Measurements from ENCODE around the gene RANBP17. TPM values are rescaled to one million over a fixed set of nuclear protein-coding genes. Genes with fewer than 3 reads are reported as not detected.
A peak's percentile ranks its signal among the peaks of the same experiment; 100 is the strongest.

Gene RANBP17
- total RNA-seq, 2 donors from 2014 or later, result 26.6 to 28.0 TPM

DNA sequence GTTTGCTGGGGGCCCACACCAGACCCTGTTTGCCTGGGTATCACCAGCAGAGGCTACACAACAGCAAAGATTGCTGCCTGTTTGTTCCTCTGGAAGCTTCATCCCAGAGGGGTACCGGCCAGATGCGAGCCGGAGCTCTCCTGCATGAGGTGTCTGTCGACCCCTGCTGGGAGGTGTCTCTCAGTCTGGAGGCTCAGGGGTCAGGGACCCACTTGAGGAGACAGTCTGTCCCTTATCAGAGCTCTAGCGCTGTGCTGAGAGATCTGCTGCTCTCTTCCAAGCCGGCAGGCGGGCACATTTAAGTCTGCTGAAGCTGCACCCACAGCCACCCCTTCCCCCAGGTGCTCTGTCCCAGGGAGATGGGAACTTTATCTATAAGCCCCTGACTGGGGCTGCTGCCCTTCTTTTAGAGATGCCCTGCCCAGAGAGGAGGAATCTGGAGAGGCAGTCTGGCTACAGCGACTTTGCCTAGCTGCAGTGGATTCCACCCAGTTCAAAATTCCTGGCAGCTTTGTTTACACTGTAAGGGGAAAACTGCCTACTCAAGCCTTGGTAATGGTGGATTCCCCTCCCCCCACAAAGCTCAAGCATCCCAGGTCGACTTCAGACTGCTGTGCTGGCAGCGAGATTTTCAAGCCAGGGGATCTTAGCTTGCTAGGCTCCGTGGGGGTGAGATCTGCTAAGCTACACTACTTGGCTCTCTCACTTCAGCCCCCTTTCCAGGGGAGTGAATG, 241.2 kb downstream of the RANBP17 start:
- Histone ChIP-seq H3K36me3 (ENCODE audit: control insufficient read depth, insufficient read depth, low read length) (no peaks in the 10 kb centered on the region), H3K27me3 (ENCODE audit: control insufficient read depth, insufficient read depth, low read length, poor library complexity, severe bottlenecking) (no peaks in the 10 kb centered on the region), H3K9me3 (ENCODE audit: control insufficient read depth, low read length) (peaks cover 14% of the 10 kb centered on the region), H3K4me3 (ENCODE audit: low read length) (peak overlapping the region; percentile 17), H3K9ac (ENCODE audit: extremely low read depth, low read length, poor library complexity, severe bottlenecking) (no peak overlapping the region), H3K4me1 (ENCODE audit: control insufficient read depth, insufficient read depth, low read length) (no peaks in the 10 kb centered on the region), H3K27ac (ENCODE audit: low read depth, low read length) (no peak overlapping the region)
- Mint-ChIP-seq H3K4me3 (no peak overlapping the region), H3K36me3 (ENCODE audit: low read depth) (peaks cover 30% of the 10 kb centered on the region), H3K27me3 (ENCODE audit: insufficient read depth) (no peaks in the 10 kb centered on the region), H3K4me1 (no peaks in the 10 kb centered on the region), H3K9me3 (peaks cover 58% of the 10 kb centered on the region), H3K27ac (no peak overlapping the region)
- 76 to 87% methylated on average over 7 to 11 of the region's 11 CpGs for WGBS, 2 experiments (ENCODE audit: insufficient coverage in 1 of 2, insufficient read length in 1 of 2)
- peak; percentile 67 for DNase-seq
- TF ChIP-seq, protein P1, sequence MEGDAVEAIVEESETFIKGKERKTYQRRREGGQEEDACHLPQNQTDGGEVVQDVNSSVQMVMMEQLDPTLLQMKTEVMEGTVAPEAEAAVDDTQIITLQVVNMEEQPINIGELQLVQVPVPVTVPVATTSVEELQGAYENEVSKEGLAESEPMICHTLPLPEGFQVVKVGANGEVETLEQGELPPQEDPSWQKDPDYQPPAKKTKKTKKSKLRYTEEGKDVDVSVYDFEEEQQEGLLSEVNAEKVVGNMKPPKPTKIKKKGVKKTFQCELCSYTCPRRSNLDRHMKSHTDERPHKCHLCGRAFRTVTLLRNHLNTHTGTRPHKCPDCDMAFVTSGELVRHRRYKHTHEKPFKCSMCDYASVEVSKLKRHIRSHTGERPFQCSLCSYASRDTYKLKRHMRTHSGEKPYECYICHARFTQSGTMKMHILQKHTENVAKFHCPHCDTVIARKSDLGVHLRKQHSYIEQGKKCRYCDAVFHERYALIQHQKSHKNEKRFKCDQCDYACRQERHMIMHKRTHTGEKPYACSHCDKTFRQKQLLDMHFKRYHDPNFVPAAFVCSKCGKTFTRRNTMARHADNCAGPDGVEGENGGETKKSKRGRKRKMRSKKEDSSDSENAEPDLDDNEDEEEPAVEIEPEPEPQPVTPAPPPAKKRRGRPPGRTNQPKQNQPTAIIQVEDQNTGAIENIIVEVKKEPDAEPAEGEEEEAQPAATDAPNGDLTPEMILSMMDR (conservative IDR thresholded peaks at IDR 0.05), result no peak

DNA sequence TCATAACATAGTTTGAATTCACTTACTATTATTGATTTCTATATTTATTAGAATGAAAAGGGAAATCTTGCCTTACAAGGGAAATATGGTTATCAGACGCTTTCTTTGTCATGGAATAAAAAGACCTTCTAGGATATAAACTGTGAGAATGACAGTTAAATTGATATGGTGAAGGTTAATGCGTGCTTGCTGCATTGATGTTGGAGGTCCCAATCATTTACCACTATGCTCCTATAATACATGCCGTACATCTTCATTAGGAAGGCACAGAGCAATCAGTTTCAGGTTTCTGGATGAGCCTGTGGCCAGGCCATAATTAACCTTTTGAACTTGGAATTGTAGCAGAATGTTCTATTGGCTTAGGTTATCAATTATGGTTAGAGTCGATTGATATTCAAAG, 245.9 kb downstream of the RANBP17 start:
- DNase-seq, result no peak
- Mint-ChIP-seq H3K4me1 (no peaks in the 10 kb centered on the region), H3K4me3 (no peak overlapping the region), H3K36me3 (ENCODE audit: low read depth) (peaks cover 6% of the 10 kb centered on the region), H3K27ac (no peak overlapping the region), H3K9me3 (peaks cover 18% of the 10 kb centered on the region), H3K27me3 (ENCODE audit: insufficient read depth) (no peaks in the 10 kb centered on the region)
- no peaks in the 10 kb centered on the region for H3K4me1 ChIP-seq (ENCODE audit: control insufficient read depth, insufficient read depth, low read length)
- H3K27me3 ChIP-seq (ENCODE audit: control insufficient read depth, insufficient read depth, low read length, poor library complexity, severe bottlenecking), result no peaks in the 10 kb centered on the region
- no peak overlapping the region for H3K9ac ChIP-seq (ENCODE audit: extremely low read depth, low read length, poor library complexity, severe bottlenecking)
- 93% methylated on average over 2 to 4 of the region's 4 CpGs for WGBS, 2 experiments (ENCODE audit: insufficient coverage in 1 of 2, insufficient read length in 1 of 2)
- H3K36me3 ChIP-seq (ENCODE audit: control insufficient read depth, insufficient read depth, low read length), result no peaks in the 10 kb centered on the region
- H3K27ac ChIP-seq (ENCODE audit: low read depth, low read length), result no peak overlapping the region
- H3K9me3 ChIP-seq (ENCODE audit: control insufficient read depth, low read length), result peaks cover 9% of the 10 kb centered on the region
- TF ChIP-seq, protein P1 (conservative IDR thresholded peaks at IDR 0.05), result no peak
- H3K4me3 ChIP-seq (ENCODE audit: low read length), result no peak overlapping the region

DNA sequence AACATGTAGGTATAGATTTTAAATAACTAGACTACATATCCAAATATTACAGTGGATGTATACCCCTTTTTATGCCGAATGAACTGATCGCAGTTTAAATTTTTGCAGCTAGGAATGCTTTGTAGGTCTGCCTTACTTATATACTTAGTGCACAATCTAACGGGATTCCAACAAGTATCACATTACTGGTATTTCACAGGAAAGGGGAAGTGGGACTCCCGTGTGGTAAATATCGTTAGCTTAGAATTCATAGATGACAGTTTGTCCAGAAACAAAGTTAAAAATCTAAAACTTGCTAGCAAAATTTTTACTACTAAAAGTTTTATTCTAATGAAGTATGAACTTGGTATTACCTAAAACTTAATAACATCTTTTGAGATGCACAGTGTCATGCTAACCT, 253.7 kb downstream of the RANBP17 start:
- no peaks in the 10 kb centered on the region for H3K9me3 ChIP-seq (ENCODE audit: control insufficient read depth, low read length)
- H3K36me3 Mint-ChIP-seq (ENCODE audit: low read depth), result no peaks in the 10 kb centered on the region
- no peak overlapping the region for H3K27ac Mint-ChIP-seq
- no peaks in the 10 kb centered on the region for H3K27me3 ChIP-seq (ENCODE audit: control insufficient read depth, insufficient read depth, low read length, poor library complexity, severe bottlenecking)
- no peaks in the 10 kb centered on the region for H3K4me1 Mint-ChIP-seq
- H3K4me3 ChIP-seq (ENCODE audit: low read length), result no peak overlapping the region
- no peak for DNase-seq
- no peaks in the 10 kb centered on the region for H3K27me3 Mint-ChIP-seq (ENCODE audit: insufficient read depth)
- H3K9me3 Mint-ChIP-seq, result no peaks in the 10 kb centered on the region
- H3K36me3 ChIP-seq (ENCODE audit: control insufficient read depth, insufficient read depth, low read length), result no peaks in the 10 kb centered on the region
- H3K4me3 Mint-ChIP-seq, result no peak overlapping the region
- TF ChIP-seq, protein P1 (conservative IDR thresholded peaks at IDR 0.05), result no peak
- H3K27ac ChIP-seq (ENCODE audit: low read depth, low read length), result no peak overlapping the region
- H3K4me1 ChIP-seq (ENCODE audit: control insufficient read depth, insufficient read depth, low read length), result no peaks in the 10 kb centered on the region
- 96 to 97% methylated on average over 3 to 5 of the region's 5 CpGs for WGBS, 2 experiments (ENCODE audit: insufficient coverage in 1 of 2, insufficient read length in 1 of 2)
- no peak overlapping the region for H3K9ac ChIP-seq (ENCODE audit: extremely low read depth, low read length, poor library complexity, severe bottlenecking)
